WI38 (cell line): ENCODE measurements around the gene AMOTL1.
"Not testable (repeated sequence)": the region's sequence is repeated elsewhere in the genome, so short reads cannot be mapped to it uniquely, and the experiment has no call there.

ENCODE experiments used
- H3K4me3 ChIP-seq: 2 replicates; pipeline ENCODE4 v1.5.1; 2011; ENCODE audit warnings: low read depth, mild to moderate bottlenecking, control low read depth, low read length
- CTCF ChIP-seq: IDR thresholded peaks from 2 replicates; pipeline ENCODE4 v1.5.1; 2012; ENCODE audit warnings: low read depth, mild to moderate bottlenecking, control low read depth, low read length

Gene AMOTL1

GRCh38 chr11:94907226-94907625, 139.1 kb downstream of the AMOTL1 start:
- TF ChIP-seq CTCF: no peak
- H3K4me3 ChIP-seq: no peak overlapping the region

- no peak for TF ChIP-seq CTCF
- no peak overlapping the region for H3K4me3 ChIP-seq
Measured at GRCh38 chr11:94909371-94909820, 141.2 kb downstream of the AMOTL1 start.

- H3K4me3 ChIP-seq: no peak overlapping the region
- no peak for TF ChIP-seq CTCF
Measured at GRCh38 chr11:94910270-94910669, 142.1 kb downstream of the AMOTL1 start.

GRCh38 chr11:94910779-94911178, 142.6 kb downstream of the AMOTL1 start:
- no peak overlapping the region for H3K4me3 ChIP-seq
- TF ChIP-seq CTCF: no peak

GRCh38 chr11:94912806-94913205, 144.7 kb downstream of the AMOTL1 start:
- TF ChIP-seq CTCF: no peak
- no peak overlapping the region for H3K4me3 ChIP-seq

GRCh38 chr11:94913718-94914394, 145.7 kb downstream of the AMOTL1 start:
- not testable (repeated sequence) for H3K4me3 ChIP-seq

- H3K4me3 ChIP-seq: no peak overlapping the region
Measured at GRCh38 chr11:94920311-94920710, 152.2 kb downstream of the AMOTL1 start.

More at GRCh38 chr11:94920311-94920710, 152.2 kb downstream of the AMOTL1 start:
- no peak for TF ChIP-seq CTCF
